Measurements from ENCODE around the gene IL22RA1.

DNA sequence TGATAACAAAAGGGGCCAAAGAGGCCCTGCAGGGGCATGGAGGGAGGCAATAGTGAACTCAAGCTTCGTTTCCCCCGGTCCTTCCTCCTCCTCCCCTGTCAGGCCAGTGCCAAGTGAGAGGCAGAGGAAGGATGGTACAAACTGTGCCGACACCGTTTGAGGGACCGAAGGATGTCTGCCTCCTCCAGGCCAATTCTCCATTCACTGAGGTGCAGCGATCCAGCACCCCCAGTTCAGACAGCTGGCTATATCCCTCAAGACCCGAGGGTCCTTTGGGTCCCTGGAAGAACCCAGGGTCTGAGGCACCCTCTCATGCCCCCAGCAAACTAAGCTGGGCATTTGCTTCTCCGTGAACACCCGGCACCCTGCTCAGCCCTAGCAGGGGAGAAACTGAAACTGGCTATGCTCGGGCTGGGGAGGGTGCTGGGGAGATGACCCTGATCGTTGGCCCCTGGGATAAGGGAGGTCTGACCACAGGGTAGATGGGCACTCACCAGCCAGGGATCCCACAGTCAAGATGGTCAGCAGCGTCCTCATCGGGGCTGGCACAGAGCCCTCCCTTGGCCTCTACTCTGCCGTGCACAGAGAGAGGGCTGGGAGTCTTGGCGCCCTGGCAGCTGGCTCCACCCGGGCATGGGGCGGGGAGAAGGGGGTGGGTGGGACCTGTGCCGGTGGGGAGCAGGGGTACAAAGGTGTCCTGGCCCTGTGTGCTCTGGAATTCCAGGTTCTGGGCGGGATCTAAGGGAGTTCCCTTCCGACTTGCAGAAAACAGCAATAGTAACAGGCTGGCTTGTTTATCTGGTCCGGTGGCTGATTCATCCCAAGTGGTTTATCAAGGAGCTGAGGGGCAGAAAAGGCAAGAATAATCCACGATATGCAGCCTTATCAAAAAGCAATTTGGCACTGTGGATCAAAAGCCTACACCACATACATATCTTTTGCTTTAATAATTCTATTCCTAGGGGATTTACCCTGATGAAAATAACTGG is at the start of gene IL22RA1:
- TF ChIP-seq CTCF (IDR thresholded peaks at IDR 0.05) (no peak), POLR2A (IDR thresholded peaks at IDR 0.05) (no peak)

All from lower leg skin (tissue), 3 donors.